ENCODE measurements around the gene FFAR3.
"Not testable (repeated sequence)": the region's sequence is repeated elsewhere in the genome, so short reads cannot be mapped to it uniquely, and the experiment has no call there.

FFAR3 gene

DNA sequence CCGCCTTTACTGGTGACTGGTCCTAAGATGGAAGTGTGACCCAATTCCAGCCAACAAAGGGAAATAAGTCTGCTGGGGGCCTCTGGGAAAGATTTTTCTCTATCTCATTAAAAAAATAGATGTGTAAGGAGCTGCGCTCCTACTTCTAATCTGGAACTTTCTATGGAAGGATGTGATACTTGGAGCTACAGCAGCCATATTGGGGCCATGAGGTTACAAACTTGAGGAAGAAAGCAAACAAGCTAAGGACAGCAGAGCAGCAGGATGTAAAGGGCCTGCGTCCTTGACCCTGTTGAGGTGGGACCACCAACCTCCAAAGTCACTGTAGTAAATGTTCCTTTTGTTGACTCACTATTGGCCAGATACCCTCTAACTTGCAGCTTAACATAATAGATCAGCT lies 20.1 kb downstream of the FFAR3 start:
- DNase-seq = no peak

DNA sequence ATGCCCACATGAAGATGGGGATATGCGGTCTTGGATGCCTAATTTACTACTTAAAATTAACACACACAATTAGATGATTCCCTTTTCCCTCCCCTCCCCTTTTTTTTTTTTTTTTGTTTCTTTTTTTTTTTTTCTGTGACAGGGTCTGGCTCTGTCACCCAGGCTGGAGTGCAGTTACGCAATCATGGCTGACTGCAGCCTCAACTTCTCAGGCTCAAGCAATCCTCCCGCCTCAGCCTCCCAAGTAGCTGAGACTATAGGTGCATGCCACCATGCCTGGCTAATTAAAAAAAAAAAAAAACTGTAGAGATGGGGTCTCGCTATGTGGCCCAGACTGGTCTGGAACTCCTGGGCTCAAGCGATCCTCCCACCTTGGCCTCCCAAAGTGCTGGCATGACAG lies 21.3 kb downstream of the FFAR3 start:
- DNase-seq = not testable (repeated sequence)

DNA sequence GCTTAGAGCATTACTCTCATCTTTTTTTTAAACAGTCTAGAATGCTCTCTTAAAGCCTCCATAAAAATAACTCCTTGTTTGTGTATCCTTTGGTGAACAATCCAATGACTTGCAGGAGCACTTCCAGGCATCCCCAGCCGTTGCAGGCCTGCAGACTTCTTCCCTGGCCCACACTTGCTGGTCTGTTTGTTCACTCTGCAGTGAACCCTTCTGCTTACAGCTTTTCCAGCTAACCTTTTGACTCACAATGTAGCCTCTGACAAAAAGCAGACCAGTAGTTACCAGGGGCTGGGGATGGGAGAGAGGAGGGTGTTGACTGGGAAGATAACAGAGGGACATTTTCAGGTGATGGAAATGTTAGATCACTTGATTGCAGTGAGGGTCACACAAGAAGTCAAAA lies 21.7 kb downstream of the FFAR3 start:
- no peak for DNase-seq

DNA sequence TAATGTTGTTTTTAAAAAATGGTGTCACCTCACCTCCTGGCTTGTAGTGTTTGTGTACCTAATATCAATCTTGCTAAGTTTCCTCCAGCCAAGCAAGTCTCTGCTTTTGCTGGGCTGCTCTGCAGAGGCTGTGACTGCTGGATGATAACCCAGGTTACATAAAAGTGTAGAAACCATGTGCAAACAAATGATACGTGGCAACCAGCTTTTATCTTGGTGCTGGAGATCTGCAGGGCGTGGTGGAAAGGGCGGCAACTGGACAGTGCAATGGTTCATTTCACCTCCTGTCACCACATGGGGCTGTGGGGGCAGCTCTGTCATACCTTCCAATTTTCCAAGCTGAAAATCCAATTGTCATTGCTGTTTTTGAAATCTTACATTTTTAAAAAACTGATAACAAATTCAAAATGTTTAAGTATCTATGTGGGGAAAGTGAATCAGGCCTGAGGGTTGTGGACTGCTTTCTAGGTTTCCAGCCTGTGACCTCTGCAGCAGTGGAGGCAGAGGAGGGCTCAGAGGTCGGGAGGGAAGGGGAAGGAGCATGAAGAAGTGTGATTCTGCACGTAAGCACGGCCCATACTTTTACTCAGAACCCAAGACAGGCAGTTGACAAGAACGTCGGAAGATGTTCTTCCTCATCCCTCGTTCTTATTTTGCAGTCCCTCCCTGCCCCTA lies 22.3 kb downstream of the FFAR3 start:
- DNase-seq = no peak

DNA sequence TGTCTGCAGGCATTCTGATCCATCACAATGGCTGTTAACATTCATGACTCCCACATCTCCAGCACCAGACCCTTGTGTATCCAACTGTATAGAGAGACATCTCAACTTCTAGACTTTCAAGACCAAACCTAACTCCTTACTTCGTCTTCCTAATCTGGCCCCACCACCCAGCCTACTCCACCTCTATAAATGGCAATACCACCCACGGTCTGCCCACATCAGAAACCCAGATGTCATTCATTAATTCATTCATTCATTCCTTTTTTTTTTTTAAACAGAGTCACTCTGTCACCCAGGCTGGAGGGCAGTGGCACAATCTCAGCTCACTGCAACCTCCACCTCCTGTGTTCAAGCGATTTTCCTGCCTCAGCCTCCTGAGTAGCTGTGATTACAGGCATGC lies 23.1 kb downstream of the FFAR3 start:
- DNase-seq = no peak

DNA sequence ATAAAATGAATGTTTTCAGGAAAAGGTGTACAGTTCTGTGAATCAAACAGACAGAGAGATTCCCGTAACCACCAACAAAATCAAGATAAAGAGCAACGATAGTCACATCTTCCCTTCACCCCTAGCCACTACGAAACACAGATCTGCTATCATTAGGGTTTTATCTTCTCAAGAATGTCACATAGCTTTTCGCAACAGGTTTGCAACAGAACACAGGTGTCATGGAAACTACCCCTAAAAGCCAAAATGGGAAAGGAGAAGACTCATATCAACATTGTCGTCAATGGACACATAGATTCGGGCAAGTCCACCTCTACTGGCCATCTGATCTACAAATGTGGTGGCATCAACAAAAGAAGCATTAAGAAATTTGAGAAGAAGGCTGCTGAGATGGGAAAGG lies 23.7 kb downstream of the FFAR3 start:
- no peak for DNase-seq

DNA sequence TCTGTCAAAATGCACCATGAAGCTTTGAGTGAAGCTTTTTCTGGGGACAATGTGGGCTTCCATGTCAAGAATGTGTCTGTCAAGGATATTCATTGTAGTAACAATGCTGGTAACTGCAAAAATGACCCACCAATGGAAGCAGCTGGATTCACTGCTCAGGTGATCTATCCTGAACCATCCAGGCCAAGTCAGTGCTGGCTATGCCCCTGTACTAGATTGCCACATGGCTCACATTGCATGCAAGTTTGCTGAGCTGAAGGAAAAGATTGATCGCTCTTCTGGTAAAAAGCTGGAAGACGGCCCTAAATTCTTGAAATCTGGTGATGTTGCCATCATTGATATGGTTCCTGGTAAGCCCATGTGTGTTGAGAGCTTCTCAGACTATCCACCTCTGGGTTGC lies 25.3 kb downstream of the FFAR3 start:
- DNase-seq = no peak

DNA sequence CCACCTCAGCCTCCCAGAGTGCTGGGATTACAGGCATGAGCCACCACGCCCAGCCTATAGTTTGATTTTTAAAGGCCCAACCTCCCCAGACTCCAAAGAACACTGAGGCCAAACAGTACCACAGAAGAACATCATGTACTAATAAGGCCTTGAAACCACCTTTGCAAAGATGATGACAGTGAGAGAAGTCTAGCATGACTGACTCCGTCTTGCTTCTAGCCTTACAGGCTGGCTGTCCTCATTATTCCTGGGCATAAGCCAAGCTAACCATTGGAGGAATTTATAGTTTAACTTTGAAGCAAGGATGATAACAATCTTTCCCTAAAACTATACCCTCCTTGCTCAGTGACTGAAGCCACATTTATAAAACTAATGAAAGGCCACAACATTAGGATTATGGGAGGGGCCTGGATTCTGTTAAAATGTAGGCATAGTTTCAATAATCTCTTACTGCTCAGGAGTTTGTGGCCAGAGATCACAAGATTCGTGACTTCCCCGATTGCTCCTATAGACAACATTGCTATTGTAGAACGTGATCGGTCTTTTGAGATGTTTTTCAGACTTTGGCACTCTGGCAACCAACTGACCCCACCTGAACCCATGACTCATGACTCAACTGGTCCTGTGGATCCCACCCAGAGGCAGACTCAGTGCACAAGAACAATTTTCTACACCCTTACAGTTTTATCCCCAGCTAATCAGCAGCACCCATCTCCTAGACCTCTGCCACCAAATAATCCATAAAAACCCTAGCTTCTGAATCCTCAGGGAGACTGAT lies 30.2 kb downstream of the FFAR3 start:
- DNase-seq = no peak

DNA sequence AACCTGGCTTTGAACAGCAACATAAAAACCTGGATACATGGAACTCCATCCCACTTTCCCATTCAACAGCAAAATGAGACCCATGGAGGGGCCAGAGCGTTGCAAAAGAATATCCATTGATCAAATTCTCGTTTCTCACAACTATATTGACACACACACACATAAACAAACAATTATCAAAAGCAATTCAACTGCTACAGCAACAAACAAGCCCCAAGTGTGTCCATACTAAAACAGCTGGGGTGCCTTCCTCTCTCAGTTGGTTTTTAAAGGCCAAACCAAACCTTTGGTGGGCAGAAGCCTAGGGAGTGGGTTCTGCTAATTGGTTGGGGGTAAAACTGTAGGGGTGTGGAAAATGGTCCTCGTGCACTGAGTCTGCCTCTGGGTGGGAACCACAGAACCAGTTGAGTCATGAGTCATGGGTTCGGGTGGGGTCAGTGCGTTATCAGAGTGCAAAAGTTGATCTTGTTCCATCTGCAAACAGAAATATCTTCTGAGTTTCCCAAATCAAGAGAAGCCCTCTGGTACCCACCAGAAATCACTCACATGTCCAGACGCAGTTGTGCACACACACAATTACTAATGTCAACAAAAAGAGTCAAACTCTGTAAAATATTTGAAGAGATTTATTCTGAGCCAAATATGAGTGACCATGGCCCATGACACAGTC lies 31.1 kb downstream of the FFAR3 start:
- no peak for DNase-seq

DNA sequence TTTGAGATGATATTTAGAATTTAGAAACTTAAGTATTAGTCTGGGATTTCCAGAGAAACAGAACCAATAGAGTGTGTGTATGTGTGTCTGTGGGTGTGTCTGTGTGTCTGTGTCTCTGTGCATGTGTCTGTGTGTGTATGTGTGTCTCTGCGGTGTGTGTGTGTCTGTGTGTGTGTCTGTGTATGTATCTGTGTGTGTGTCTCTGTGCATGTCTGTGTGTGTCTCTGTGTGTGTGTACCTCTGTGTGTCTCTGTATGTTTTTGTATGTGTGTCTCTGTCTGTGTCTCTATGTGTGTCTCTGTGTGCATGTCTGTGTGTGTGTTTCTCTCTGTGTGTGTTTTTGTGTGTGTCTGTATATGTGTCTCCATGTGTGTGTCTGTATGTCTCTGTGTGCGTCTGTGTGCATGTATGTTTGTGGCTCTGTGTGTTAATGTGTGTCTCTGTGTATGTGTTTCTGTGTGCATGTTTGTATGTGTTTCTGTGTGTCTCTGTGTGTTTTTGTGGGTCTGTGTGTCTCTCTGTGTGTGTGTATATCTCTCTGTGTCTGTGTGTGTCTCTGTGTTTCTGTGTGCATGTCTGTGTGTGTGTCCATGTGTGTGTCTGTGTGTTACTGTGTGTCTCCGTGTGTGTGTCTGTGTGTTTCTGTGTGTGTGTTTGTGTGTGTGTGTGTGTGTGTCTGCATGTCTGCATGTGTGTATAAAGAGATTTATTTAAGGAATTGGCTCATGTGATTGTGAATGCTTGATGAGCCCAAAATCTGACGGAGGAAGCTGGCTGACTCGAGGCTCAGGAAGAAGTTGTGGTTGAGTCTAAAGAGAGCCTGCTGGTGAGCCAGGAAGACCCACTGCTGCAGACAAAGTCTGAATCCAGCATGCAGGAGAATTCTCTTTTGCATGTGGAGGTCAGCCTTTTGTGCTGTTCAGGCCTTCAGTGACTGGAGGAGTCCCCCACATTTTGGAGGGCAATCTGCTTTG lies 34.8 kb downstream of the FFAR3 start:
- DNase-seq = no peak

DNA sequence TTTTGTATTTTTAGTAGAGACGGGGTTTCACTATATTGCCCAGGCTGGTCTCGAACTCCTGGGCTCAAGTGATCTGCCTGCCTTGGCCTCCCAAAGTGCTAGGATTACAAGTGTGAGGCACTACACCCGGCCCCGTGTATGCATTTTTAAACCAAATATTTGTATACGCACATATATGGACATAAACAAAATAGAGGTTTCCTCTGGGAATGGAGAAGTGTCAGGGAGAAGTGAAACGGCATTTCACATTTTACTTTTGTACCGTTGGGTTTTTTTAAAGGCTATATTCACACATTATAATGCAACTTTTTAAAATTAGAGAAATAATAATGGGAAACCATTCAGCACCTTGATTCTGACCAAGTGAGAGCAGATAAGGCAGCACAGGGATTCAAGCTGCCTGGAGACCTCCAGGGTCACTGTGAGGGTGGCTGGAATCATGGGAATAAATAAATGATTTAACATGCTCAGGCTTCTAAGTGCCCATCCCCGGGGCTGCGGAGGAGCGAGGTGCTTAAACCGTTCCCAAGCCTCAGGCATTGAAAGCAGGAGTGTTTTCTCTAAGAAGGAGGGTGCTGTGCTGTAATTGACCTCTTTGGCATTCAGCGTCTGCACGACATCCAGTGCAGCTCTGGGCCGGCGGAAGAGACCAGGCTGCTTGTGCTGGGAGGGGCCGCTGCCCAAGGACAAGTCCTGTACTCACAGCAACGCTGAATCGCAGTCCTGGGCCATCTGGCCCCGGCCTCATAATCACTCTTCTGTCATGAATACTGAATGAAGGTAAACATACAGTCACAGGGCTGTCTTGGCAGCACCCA lies 37.3 kb downstream of the FFAR3 start:
- no peak for DNase-seq

DNA sequence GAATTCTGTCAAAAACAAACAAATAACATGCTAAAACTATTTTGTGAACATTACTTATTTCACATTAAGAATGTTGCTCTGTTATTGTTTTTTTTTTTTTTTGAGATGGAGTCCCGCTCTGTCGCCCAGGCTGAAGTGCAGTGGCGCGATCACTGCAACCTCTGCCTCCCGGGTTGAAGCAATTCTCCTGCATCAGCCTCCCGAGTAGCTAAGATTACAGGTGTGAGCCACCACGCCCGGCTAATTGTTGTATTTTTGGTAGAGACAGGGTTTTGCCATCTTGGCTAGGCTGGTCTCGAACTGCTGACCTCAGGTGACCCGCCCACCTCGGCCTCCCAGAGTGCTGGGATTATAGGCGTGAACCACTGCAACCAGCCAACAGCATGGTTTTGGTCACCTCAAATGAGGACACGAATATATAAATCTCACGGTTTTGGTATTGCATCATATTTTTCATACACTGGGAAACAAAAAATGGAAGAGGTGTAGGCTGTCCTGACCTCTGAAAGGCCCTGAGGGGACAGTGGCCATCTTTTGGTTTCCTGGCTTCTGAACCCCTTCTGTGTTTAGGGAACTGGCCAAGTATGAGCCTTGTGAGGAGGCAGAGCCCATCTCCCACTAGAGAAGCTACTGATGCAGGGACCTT lies 38.1 kb downstream of the FFAR3 start:
- DNase-seq = no peak

DNA sequence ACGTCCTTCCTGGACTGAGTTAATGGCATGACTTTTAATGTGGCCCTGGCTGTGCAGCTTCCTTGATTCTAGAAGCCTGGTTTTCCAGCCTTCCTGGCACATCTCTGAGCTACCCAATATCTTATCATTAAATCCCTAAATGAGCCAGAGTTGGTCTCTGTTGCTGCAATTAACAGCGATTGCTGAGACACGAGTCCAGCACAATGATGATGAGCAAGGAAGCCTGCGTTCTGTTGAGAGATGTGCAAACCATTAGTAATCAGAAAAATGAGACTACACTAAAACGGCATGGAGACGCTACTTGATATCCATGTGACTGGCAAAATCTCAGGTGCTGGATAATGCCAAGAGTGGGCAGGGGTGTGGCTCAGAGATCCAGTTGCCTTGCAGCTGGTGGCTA lies 38.8 kb downstream of the FFAR3 start:
- DNase-seq = no peak

DNA sequence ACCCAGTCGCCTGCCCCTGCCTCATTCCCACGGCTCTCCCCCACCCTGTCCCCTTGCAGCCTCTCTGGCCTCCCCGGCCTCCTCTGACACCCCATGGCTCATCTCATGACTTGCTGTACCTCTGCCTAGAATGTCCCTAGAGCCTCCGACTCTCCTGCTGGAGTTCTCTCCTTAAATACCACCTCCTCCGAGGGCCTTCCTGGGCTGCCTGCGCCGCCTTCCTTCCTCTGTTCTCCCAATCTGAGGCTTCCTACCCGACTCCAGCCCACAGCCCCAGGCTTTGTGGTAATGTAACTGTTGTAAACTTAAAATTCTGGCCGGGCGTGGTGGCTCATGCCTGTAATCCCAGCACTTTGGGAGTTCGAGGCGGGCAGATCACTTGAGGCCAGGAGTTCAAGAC lies 40.3 kb downstream of the FFAR3 start:
- DNase-seq = no peak

DNA sequence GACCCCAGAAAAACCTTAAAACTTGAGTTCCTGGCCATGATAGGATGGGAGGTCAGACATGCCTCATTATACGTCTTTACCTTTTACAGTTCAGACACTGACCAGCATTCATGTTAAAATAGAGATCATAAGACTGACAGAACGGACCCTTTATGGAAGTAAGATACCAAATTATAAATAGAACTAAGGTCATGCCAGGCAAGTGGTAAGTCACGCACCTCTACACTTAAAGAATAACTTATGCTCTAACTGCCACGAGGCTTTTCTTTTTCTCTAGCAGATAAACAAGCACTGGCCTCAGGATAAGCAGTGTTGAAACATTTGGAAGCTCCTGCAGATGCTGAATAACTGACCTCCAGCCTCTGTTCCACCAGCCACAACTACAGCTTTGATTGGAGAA lies 41.0 kb downstream of the FFAR3 start:
- no peak for DNase-seq

DNA sequence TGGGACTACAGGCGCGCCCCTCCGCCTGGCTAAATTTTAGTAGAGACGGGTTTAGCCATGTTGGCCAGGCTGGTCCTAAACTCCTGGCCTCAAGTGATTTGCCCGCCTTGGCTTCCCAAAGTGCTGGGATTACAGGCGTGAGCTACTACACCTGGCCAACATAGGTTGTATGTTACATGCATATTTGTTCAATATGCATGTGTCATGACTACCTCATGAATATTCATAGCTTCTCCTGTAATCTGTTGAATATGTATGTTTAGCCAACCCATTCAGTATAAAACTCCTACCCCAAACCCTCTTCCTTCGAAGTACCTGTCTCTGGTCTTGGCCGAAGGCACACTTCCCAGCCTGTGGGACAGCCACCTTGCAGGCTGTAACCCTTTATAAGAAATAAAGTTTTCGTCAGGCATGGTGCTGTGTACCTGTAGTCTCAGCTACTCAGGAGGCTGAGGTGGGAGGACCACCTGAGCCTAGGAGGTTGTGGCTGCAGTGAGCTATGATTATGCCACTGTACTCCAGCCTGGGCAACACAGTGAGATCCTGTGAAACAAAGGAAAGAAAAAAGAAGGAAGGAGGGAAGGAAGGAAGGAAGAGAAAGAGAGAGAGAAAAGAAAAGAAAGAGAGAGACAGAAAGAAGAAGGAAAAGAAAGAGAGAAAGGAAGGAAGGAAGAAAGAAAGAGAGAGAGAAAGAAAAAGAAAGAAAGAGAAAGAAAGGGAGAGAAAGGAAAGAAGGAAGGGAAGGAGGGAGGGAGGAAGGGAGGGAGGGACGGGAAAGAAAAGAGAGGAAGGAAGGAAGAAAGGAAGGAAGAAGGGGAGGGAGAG lies 41.9 kb downstream of the FFAR3 start:
- DNase-seq = no peak

DNA sequence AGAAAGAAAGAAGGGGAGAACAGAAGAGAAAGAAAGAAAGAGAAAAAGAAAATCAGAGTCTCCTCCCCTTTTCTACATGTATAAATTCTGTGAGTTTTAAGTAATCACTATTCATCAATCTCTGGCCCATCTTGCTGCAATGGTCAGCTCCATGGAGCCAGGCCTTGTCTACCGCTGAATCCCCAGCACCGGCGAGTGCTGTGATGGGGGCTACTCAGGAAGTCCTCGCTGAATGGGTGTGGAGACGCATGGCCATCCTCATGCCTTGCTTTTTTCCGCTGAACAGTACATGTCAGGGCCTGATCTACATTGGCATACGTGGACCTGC lies 42.5 kb downstream of the FFAR3 start:
- DNase-seq = no peak

DNA sequence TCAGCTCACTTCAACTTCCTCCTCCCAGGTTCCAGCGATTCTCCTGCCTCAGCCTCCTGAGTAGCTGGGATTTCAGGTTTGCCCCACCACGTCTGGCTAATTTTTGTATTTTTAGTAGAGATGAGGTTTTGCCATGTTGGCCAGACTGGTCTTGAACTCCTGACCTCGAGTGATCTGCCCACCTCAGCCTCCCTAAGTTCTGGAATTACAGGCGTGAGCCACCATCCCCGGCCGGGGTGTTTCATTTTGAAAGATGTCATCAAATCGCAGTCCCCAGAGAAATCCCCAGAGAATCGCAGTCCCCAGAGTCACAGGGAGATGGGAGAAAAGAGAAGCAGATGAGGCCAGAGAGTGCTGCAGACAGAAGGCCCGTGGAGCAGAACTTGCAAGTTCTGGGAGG lies 43.2 kb downstream of the FFAR3 start:
- DNase-seq = not testable (repeated sequence)

DNA sequence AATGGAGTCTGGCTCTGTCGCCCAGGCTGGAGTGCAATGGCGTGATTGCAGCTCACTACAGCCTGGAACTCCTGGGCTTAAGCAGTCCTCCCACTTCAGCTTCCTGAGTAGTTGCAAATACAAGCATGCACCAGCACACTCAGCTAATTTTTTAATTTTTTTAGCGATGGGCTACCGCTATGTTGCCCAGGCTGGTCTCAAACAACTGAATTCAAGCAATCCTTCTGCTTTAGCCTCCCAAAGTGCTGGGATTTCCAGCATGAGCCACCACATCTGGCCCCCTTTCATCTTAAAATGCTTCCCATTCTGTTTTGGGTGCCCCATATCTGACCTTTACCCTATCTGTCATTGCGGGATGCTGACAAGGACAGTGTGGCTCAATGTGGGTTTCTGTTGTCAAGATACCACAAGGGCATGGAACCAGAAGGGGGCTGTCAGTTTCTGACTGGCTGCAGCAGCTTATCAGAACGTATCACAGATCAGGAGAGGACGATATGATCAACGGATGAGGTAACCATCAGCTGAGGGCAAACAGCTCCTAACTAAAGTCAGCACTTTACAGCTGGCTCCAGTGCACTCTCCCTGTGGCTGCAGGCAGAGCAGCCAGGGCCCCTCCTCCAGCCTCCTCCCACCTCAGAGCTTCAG lies 45.0 kb downstream of the FFAR3 start:
- DNase-seq = no peak
